Testis (tissue), 3 donors: Measurements from ENCODE around the gene ZCCHC2. TPM values are rescaled to one million over a fixed set of nuclear protein-coding genes. Genes with fewer than 3 reads are reported as not detected.

ENCODE experiments used
- DNase-seq: peaks from one replicate; pipeline ENCODE4 v3.0.0-alpha.2; 2019
- H3K27ac ChIP-seq, 2 donors: fragments of 200-600 bp; sonication (generic); one replicate each; pipeline ENCODE4 v1.5.1; 2019
- H3K27me3 ChIP-seq: fragments of 200-600 bp; sonication (generic); one replicate; pipeline ENCODE4 v1.5.1; 2019
- H3K36me3 ChIP-seq: fragments of 200-600 bp; sonication (generic); one replicate; pipeline ENCODE4 v1.5.1; 2017; ENCODE audit warnings: low read depth; ENCODE audit errors: missing control alignments
- H3K4me1 ChIP-seq: fragments of 200-600 bp; sonication (generic); one replicate; pipeline ENCODE4 v1.5.1; 2019
- H3K4me3 ChIP-seq, 2 donors: fragments of 200-600 bp; sonication (generic); one replicate each; pipeline ENCODE4 v1.5.1; 2017 to 2019
- H3K9me3 ChIP-seq: fragments of 200-600 bp; sonication (generic); one replicate; pipeline ENCODE4 v1.5.1; 2017
- CTCF ChIP-seq, 3 experiments: fragments of 450-650 bp in 2 of 3; fragments of 200-600 bp in 1 of 3; sonication (generic) in 1 of 3; IDR thresholded peaks; one replicate each; pipeline ENCODE4 v1.5.1; 2016 to 2019; ENCODE audit warnings: antibody characterized with exemption in 3 of 3, mild to moderate bottlenecking in 2 of 3, moderate library complexity in 1 of 3
- POLR2A ChIP-seq: fragments of 450-650 bp; IDR thresholded peaks from one replicate; pipeline ENCODE4 v1.6.1; 2017; ENCODE audit warnings: antibody characterized with exemption, mild to moderate bottlenecking, moderate library complexity
- WGBS, 2 donors: methylation state at CpG; one replicate each; pipeline ENCODE4 v1.1.5; 2018; 5-methylcytosine and 5-hydroxymethylcytosine counted together
- intact Hi-C: fragments of 100-400 bp; cut with DNase I; formaldehyde crosslinking; loops from one replicate; pipeline ENCODE4 v1.15.1; 2023; ENCODE audit warnings: low total_unique reads
- polyA plus RNA-seq: library from polyadenylated mRNA; stranded (reverse); fragments of 350-450 nt; fragmentation: Illumina TruSeq; extraction: RNeasy Lipid Tissue Mini Kit (QIAGEN cat#74804); gene quantifications from one replicate; pipeline ENCODE4 v1.2.3, GENCODE V29; 2014; ENCODE audit warnings: low read depth, low replicate concordance; ENCODE audit not compliant: insufficient read depth
- total RNA-seq, 2 donors: library from RNA; depleted of rRNA; stranded (reverse); fragments of >200 nt; gene quantifications; one replicate each; pipeline ENCODE4 v1.2.3, GENCODE V29; 2016

The ZCCHC2 gene
- total and polyA plus RNA-seq, 3 donors from 2014 or later = 46.2 to 56.9 (median 51.6) TPM

DNA sequence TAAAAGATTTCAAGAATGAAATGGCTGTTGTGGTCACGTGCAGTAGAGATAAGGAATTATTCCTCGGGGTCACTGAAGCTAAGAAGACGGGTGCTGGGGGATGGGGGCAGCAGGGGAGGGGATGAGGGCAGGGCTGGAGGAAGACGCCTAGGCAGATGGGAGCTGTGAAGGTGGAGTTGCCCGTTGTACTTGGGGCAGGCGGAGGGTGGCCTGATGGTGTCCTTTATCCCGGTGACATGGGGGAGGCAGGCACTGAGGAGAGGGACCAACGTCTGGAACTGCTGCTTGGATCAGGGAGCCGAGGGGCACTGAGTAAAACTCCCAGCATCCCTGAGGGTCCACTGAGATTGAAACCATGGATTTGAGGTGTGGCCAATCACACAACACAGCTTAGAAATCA is 64.9 kb downstream of the ZCCHC2 start:
- no peak for DNase-seq
- H3K4me3 ChIP-seq = no peak overlapping the region
- TF ChIP-seq POLR2A (no peak), CTCF (IDR thresholded peaks at IDR 0.05) (no peak)
- peaks cover 10% of the 10 kb centered on the region for H3K4me1 ChIP-seq
- 85 to 86% methylated on average over 9 of the region's 9 CpGs for WGBS, 2 donors
- no peak overlapping the region for H3K27ac ChIP-seq
- H3K36me3 ChIP-seq = no peaks in the 10 kb centered on the region
- H3K27me3 ChIP-seq = no peaks in the 10 kb centered on the region
- no peaks in the 10 kb centered on the region for H3K9me3 ChIP-seq
- intact Hi-C loops = loop anchor here (10.0 kb wide), 1 partner anchor 403 kb away; the partner anchor contains the start of genes PIGN and RELCH

- Histone ChIP-seq H3K27me3 (no peaks in the 10 kb centered on the region), H3K9me3 (no peaks in the 10 kb centered on the region), H3K27ac (no peak overlapping the region), H3K4me1 (peaks cover 10% of the 10 kb centered on the region), H3K4me3 (no peak overlapping the region), H3K36me3 (no peaks in the 10 kb centered on the region)
- no peak for TF ChIP-seq POLR2A
- TF ChIP-seq CTCF (IDR thresholded peaks at IDR 0.05) = no peak
- 91 to 97% methylated on average over 3 of the region's 3 CpGs for WGBS, 2 donors
- no peak for DNase-seq
- intact Hi-C loops = loop anchor here (10.0 kb wide), 1 partner anchor 403 kb away; the partner anchor contains the start of genes PIGN and RELCH
These were observed 65.4 kb downstream of the ZCCHC2 start for GRCh38 chr18:62588217-62588616.

GRCh38 chr18:62590799-62591590 is 68.2 kb downstream of the ZCCHC2 start:
- 68 to 73% methylated on average over 15 of the region's 15 CpGs for WGBS, 2 donors
- Histone ChIP-seq H3K27me3 (no peaks in the 10 kb centered on the region), H3K4me1 (no peaks in the 10 kb centered on the region), H3K9me3 (no peaks in the 10 kb centered on the region), H3K36me3 (no peaks in the 10 kb centered on the region), H3K27ac (no peak overlapping the region), H3K4me3 (no peak overlapping the region)
- no peak for DNase-seq
- TF ChIP-seq POLR2A = no peak
- TF ChIP-seq CTCF (IDR thresholded peaks at IDR 0.05) = no peak
- intact Hi-C loops = loop anchor here (10.0 kb wide), 1 partner anchor 384 kb away; no protein-coding TSS in a partner anchor

- Histone ChIP-seq H3K4me3 (peak overlapping the region; percentile 22 to 40), H3K36me3 (no peaks in the 10 kb centered on the region), H3K9me3 (no peaks in the 10 kb centered on the region), H3K27me3 (no peaks in the 10 kb centered on the region), H3K27ac (no peak overlapping the region), H3K4me1 (no peaks in the 10 kb centered on the region)
- WGBS, 2 donors = 2 to 4% methylated on average over 23 to 78 of the region's 90 CpGs
- intact Hi-C loops = loop anchor here (10.0 kb wide), 1 partner anchor 378 kb away; no protein-coding TSS in a partner anchor
- DNase-seq = no peak
- TF ChIP-seq POLR2A (no peak), CTCF (IDR thresholded peaks at IDR 0.05) (no peak)
These were observed 73.5 kb downstream of the ZCCHC2 start for GRCh38 chr18:62596145-62597005.
